ENCODE measurements around the gene CTXND1.
A peak's percentile ranks its signal among the peaks of the same experiment; 100 is the strongest.

DNA sequence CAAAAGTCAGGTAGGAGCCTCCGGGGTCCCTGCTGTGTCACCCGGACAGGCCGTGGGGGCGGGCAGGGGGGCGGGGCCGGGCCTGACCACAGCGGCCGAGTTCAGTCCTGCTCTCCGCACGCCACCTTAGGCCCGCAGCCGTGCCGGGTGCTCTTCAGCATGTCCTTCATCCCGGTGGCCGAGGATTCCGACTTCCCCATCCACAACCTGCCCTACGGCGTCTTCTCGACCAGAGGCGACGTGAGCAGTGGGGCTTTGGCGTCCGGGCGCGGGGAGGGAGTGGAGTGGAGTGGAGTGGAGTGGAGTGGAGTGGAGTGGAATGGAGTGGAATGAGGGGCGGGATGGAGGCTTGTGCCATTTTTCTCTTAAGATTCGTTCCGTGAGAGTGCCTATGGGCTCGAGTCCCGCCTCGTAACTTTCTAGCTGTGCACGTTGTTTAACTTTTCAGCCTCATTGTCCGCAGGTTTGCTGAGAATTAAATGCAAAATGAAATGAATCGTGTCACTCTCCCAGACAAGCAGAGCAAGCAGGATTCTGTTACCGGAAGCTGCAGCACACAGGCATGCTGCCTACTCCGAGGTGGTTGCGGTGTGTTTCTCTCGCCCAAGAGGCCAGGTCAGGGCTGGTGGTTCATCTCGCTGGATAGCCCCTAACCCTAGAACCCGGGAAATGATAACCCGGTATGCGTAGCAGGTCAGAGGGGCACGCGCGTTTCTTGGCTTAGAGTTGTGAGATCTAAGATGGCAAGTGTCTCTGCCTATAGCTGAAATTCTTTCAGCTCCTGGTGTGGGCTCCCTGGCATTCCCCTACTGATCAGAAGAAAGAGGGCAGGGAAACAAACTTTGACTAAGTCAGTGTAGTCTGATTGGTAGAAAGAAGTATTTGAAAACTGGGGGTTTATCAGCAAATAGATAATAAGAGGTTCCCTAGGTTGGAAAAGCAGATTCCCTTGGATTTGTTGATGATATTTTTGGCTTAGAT, 98.8 kb downstream of the CTXND1 start, which contains the start of gene FAH:
- TF ChIP-seq USF2 (IDR thresholded peaks at IDR 0.05) (no peak), POLR2A (IDR thresholded peaks at IDR 0.05; ENCODE audit: low read length) (peak; percentile 52), ESRRA (IDR thresholded peaks at IDR 0.05; ENCODE audit: borderline replicate concordance, low read length) (no peak), CHD2 (IDR thresholded peaks at IDR 0.05; ENCODE audit: low read length, partially characterized antibody) (no peak), MYC (IDR thresholded peaks at IDR 0.05; ENCODE audit: borderline replicate concordance, low read length) (no peak)
- TF ChIP-seq, protein P1, sequence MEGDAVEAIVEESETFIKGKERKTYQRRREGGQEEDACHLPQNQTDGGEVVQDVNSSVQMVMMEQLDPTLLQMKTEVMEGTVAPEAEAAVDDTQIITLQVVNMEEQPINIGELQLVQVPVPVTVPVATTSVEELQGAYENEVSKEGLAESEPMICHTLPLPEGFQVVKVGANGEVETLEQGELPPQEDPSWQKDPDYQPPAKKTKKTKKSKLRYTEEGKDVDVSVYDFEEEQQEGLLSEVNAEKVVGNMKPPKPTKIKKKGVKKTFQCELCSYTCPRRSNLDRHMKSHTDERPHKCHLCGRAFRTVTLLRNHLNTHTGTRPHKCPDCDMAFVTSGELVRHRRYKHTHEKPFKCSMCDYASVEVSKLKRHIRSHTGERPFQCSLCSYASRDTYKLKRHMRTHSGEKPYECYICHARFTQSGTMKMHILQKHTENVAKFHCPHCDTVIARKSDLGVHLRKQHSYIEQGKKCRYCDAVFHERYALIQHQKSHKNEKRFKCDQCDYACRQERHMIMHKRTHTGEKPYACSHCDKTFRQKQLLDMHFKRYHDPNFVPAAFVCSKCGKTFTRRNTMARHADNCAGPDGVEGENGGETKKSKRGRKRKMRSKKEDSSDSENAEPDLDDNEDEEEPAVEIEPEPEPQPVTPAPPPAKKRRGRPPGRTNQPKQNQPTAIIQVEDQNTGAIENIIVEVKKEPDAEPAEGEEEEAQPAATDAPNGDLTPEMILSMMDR (IDR thresholded peaks at IDR 0.05) = no peak
